HUES6 (cell line): ENCODE data around the gene HSF2BP.

Experiments used
- H3K27ac ChIP-seq: 2 replicates; pipeline ENCODE4 v1.7.0; 2013; ENCODE audit warnings: low read depth, mild to moderate bottlenecking, low read length, inconsistent platforms
- H3K27me3 ChIP-seq: 2 replicates; pipeline ENCODE4 v1.6.1; 2013; ENCODE audit warnings: low read length; ENCODE audit not compliant: control insufficient read depth, insufficient read depth
- H3K36me3 ChIP-seq: 2 replicates; pipeline ENCODE4 v1.6.1; 2013; ENCODE audit warnings: low read length; ENCODE audit not compliant: control insufficient read depth, insufficient read depth
- H3K4me1 ChIP-seq: 2 replicates; pipeline ENCODE4 v1.6.1; 2013; ENCODE audit warnings: low read length; ENCODE audit not compliant: control insufficient read depth, insufficient read depth
- H3K4me3 ChIP-seq: 2 replicates; pipeline ENCODE4 v1.5.1; 2013; ENCODE audit warnings: low read depth, low read length
- H3K9ac ChIP-seq: one replicate; pipeline ENCODE4 v1.6.1; 2013; ENCODE audit warnings: mild to moderate bottlenecking, low read length
- H3K9me3 ChIP-seq: 2 replicates; pipeline ENCODE4 v1.6.1; 2013; ENCODE audit warnings: low read depth, low read length; ENCODE audit not compliant: control insufficient read depth, insufficient read depth

The HSF2BP gene

GRCh38 chr21:43696214-43696613, 36.9 kb upstream of the HSF2BP start:
- no peaks in the 10 kb centered on the region for H3K4me1 ChIP-seq
- no peaks in the 10 kb centered on the region for H3K27me3 ChIP-seq
- no peaks in the 10 kb centered on the region for H3K9me3 ChIP-seq
- no peak overlapping the region for H3K9ac ChIP-seq
- peaks cover 51% of the 10 kb centered on the region for H3K36me3 ChIP-seq
- no peak overlapping the region for H3K27ac ChIP-seq
- no peak overlapping the region for H3K4me3 ChIP-seq

GRCh38 chr21:43694437-43695079, 35.3 kb upstream of the HSF2BP start:
- Histone ChIP-seq H3K36me3 (peaks cover 68% of the 10 kb centered on the region), H3K9ac (no peak overlapping the region), H3K9me3 (no peaks in the 10 kb centered on the region), H3K27me3 (no peaks in the 10 kb centered on the region), H3K4me3 (no peak overlapping the region), H3K27ac (no peak overlapping the region), H3K4me1 (no peaks in the 10 kb centered on the region)

GRCh38 chr21:43693981-43694380, 34.7 kb upstream of the HSF2BP start:
- H3K27me3 ChIP-seq = no peaks in the 10 kb centered on the region
- no peaks in the 10 kb centered on the region for H3K4me1 ChIP-seq
- H3K4me3 ChIP-seq = no peak overlapping the region
- no peak overlapping the region for H3K27ac ChIP-seq
- H3K9me3 ChIP-seq = no peaks in the 10 kb centered on the region
- H3K36me3 ChIP-seq = peaks cover 74% of the 10 kb centered on the region
- H3K9ac ChIP-seq = no peak overlapping the region

GRCh38 chr21:43692949-43693348, 33.7 kb upstream of the HSF2BP start:
- H3K4me3 ChIP-seq = no peak overlapping the region
- H3K27me3 ChIP-seq = no peaks in the 10 kb centered on the region
- no peak overlapping the region for H3K9ac ChIP-seq
- H3K27ac ChIP-seq = no peak overlapping the region
- peaks cover 84% of the 10 kb centered on the region for H3K36me3 ChIP-seq
- no peaks in the 10 kb centered on the region for H3K9me3 ChIP-seq
- no peaks in the 10 kb centered on the region for H3K4me1 ChIP-seq

GRCh38 chr21:43691801-43692200, 32.5 kb upstream of the HSF2BP start:
- Histone ChIP-seq H3K36me3 (peaks cover 95% of the 10 kb centered on the region), H3K27me3 (no peaks in the 10 kb centered on the region), H3K9me3 (no peaks in the 10 kb centered on the region), H3K27ac (no peak overlapping the region), H3K4me1 (no peaks in the 10 kb centered on the region), H3K9ac (no peak overlapping the region), H3K4me3 (no peak overlapping the region)

- Histone ChIP-seq H3K36me3 (peaks cover 99% of the 10 kb centered on the region), H3K9me3 (no peaks in the 10 kb centered on the region), H3K4me3 (no peak overlapping the region), H3K4me1 (no peaks in the 10 kb centered on the region), H3K27me3 (no peaks in the 10 kb centered on the region), H3K27ac (no peak overlapping the region), H3K9ac (no peak overlapping the region)
These were observed 32.0 kb upstream of the HSF2BP start for GRCh38 chr21:43691086-43691795.

- H3K9me3 ChIP-seq = no peaks in the 10 kb centered on the region
- no peaks in the 10 kb centered on the region for H3K4me1 ChIP-seq
- no peak overlapping the region for H3K27ac ChIP-seq
- no peak overlapping the region for H3K4me3 ChIP-seq
- peaks cover 99% of the 10 kb centered on the region for H3K36me3 ChIP-seq
- H3K9ac ChIP-seq = no peak overlapping the region
- H3K27me3 ChIP-seq = no peaks in the 10 kb centered on the region
These were observed 31.1 kb upstream of the HSF2BP start for GRCh38 chr21:43690346-43690745.

GRCh38 chr21:43689556-43690337, 30.5 kb upstream of the HSF2BP start:
- Histone ChIP-seq H3K27ac (no peak overlapping the region), H3K27me3 (no peaks in the 10 kb centered on the region), H3K9ac (no peak overlapping the region), H3K36me3 (peaks cover 99% of the 10 kb centered on the region), H3K4me1 (no peaks in the 10 kb centered on the region), H3K4me3 (no peak overlapping the region), H3K9me3 (no peaks in the 10 kb centered on the region)

- Histone ChIP-seq H3K27ac (no peak overlapping the region), H3K9me3 (no peaks in the 10 kb centered on the region), H3K27me3 (no peaks in the 10 kb centered on the region), H3K36me3 (peaks cover 98% of the 10 kb centered on the region), H3K4me1 (no peaks in the 10 kb centered on the region), H3K9ac (no peak overlapping the region), H3K4me3 (no peak overlapping the region)
These were observed 29.6 kb upstream of the HSF2BP start for GRCh38 chr21:43688906-43689305.

GRCh38 chr21:43687566-43688399, 28.5 kb upstream of the HSF2BP start:
- H3K9ac ChIP-seq = no peak overlapping the region
- no peak overlapping the region for H3K27ac ChIP-seq
- H3K27me3 ChIP-seq = no peaks in the 10 kb centered on the region
- no peaks in the 10 kb centered on the region for H3K4me1 ChIP-seq
- H3K4me3 ChIP-seq = no peak overlapping the region
- H3K36me3 ChIP-seq = peaks cover 93% of the 10 kb centered on the region
- no peaks in the 10 kb centered on the region for H3K9me3 ChIP-seq
